CD14-positive monocyte (primary cell): Measurements from ENCODE around the gene SIRPB1. TPM values are rescaled to one million over a fixed set of nuclear protein-coding genes. Genes with fewer than 3 reads are reported as not detected.

Source experiments
- DNase-seq, 3 donors: peaks; one replicate each; pipeline ENCODE4 v3.0.0-alpha.2; 2011 to 2022
- H2AFZ ChIP-seq: 2 replicates; pipeline ENCODE4 v1.6.0; 2012; ENCODE audit warnings: mild to moderate bottlenecking, low read depth, low read length, inconsistent platforms; ENCODE audit not compliant: insufficient read depth, poor library complexity, severe bottlenecking
- H3K27ac ChIP-seq, 2 donors: 1 replicate in 1 of 2; 2 replicates in 1 of 2; pipeline ENCODE4 v1.5.1; 2012 to 2013; ENCODE audit warnings: low read length in 2 of 2, control low read depth in 1 of 2, inconsistent platforms in 1 of 2, low read depth in 1 of 2, mild to moderate bottlenecking in 1 of 2
- H3K27me3 ChIP-seq, 2 donors: one replicate each; pipeline versions ENCODE4 v1.6.0 to v1.6.1; 2011 to 2013; ENCODE audit warnings: low read length in 2 of 2; ENCODE audit not compliant: control insufficient read depth in 2 of 2, insufficient read depth in 2 of 2
- H3K36me3 ChIP-seq, 2 donors: replicated peaks in 1 of 2; 1 replicate in 1 of 2; 2 replicates in 1 of 2; pipeline versions ENCODE4 v1.5.1 to v1.6.1; 2012 to 2013; ENCODE audit warnings: low read length in 2 of 2, control low read depth in 1 of 2, inconsistent platforms in 1 of 2, mild to moderate bottlenecking in 1 of 2; ENCODE audit not compliant: insufficient read depth in 2 of 2, control insufficient read depth in 1 of 2
- H3K4me1 ChIP-seq, 2 donors: 1 replicate in 1 of 2; 2 replicates in 1 of 2; pipeline versions ENCODE4 v1.5.1 to v1.6.1; 2012 to 2013; ENCODE audit warnings: low read length in 2 of 2, control low read depth in 1 of 2, inconsistent platforms in 1 of 2, mild to moderate bottlenecking in 1 of 2, moderate library complexity in 1 of 2; ENCODE audit not compliant: insufficient read depth in 2 of 2, control insufficient read depth in 1 of 2
- H3K4me2 ChIP-seq: replicated peaks from 2 replicates; pipeline ENCODE3; 2012; ENCODE audit warnings: low read length, moderate library complexity, mild to moderate bottlenecking; ENCODE audit not compliant: poor library complexity, severe bottlenecking; ENCODE audit errors: extremely low read depth
- H3K4me3 ChIP-seq, 3 experiments: fragments of 200-600 bp in 1 of 3; sonication (generic) in 1 of 3; replicated peaks in 1 of 3; 1 replicate in 2 of 3; 2 replicates in 1 of 3; pipeline ENCODE4 v1.5.1; 2011 to 2013; ENCODE audit warnings: low read length in 3 of 3, mild to moderate bottlenecking in 3 of 3, control low read depth in 2 of 3, low read depth in 2 of 3, inconsistent platforms in 1 of 3, moderate library complexity in 1 of 3
- H3K79me2 ChIP-seq: 2 replicates; pipeline ENCODE4 v1.6.0; 2012; ENCODE audit warnings: mild to moderate bottlenecking, control low read depth, inconsistent platforms, low read length, moderate library complexity; ENCODE audit not compliant: insufficient read depth
- H3K9ac ChIP-seq: 2 replicates; pipeline ENCODE4 v1.6.0; 2017; ENCODE audit warnings: low read length, mild to moderate bottlenecking; ENCODE audit not compliant: insufficient read depth, poor library complexity, severe bottlenecking
- H3K9me3 ChIP-seq, 2 donors: replicated peaks in 1 of 2; 1 replicate in 1 of 2; 2 replicates in 1 of 2; pipeline versions ENCODE4 v1.5.1 to v1.6.1; 2012 to 2013; ENCODE audit warnings: low read length in 2 of 2, control low read depth in 1 of 2; ENCODE audit not compliant: control insufficient read depth in 1 of 2, insufficient read depth in 1 of 2
- H4K20me1 ChIP-seq: 2 replicates; pipeline ENCODE4 v1.6.0; 2012; ENCODE audit warnings: mild to moderate bottlenecking, low read length, control low read depth, moderate library complexity; ENCODE audit not compliant: insufficient read depth
- H3K27ac Mint-ChIP-seq, 7 donors: one replicate each; pipeline ENCODE4 v1.8.0; 2020; ENCODE audit warnings: mild to moderate bottlenecking in 7 of 7, mixed read lengths in 7 of 7, moderate library complexity in 6 of 7, inconsistent platforms in 2 of 7
- H3K27me3 Mint-ChIP-seq, 3 donors: one replicate each; pipeline ENCODE4 v1.8.0; 2021 to 2022; ENCODE audit warnings: low read depth in 3 of 3, mild to moderate bottlenecking in 3 of 3, mixed read lengths in 3 of 3, moderate library complexity in 3 of 3, inconsistent platforms in 1 of 3
- H3K36me3 Mint-ChIP-seq, 2 donors: one replicate each; pipeline ENCODE4 v1.8.0; 2020; ENCODE audit warnings: mixed read lengths in 2 of 2, inconsistent platforms in 1 of 2, mild to moderate bottlenecking in 1 of 2
- H3K4me1 Mint-ChIP-seq: one replicate; pipeline ENCODE4 v1.8.0; 2020; ENCODE audit warnings: mild to moderate bottlenecking, mixed read lengths
- H3K4me3 Mint-ChIP-seq, 2 donors: one replicate each; pipeline ENCODE4 v1.8.0; 2020; ENCODE audit warnings: mild to moderate bottlenecking in 2 of 2, mixed read lengths in 2 of 2, moderate library complexity in 1 of 2
- H3K9me3 Mint-ChIP-seq, 7 donors: one replicate each; pipeline ENCODE4 v1.8.0; 2020 to 2022; ENCODE audit warnings: mixed read lengths in 7 of 7, mild to moderate bottlenecking in 6 of 7, moderate library complexity in 6 of 7, inconsistent platforms in 2 of 7
- CTCF ChIP-seq: fragments of 200-600 bp; IDR thresholded peaks from one replicate; pipeline ENCODE4 v1.8.0; 2022; ENCODE audit warnings: antibody characterized with exemption, mild to moderate bottlenecking
- WGBS: methylation state at CpG from one replicate; pipeline ENCODE4 v1.1.5; 2013; ENCODE audit warnings: missing lambda C conversion rate; ENCODE audit not compliant: insufficient coverage; 5-methylcytosine and 5-hydroxymethylcytosine counted together
- intact Hi-C, 2 donors: fragments of 100-400 bp; cut with micrococcal nuclease; formaldehyde crosslinking; loops; one replicate each; pipeline versions ENCODE4 v1.15.0 to v1.15.1; 2023
- polyA plus RNA-seq, 3 donors: library from polyadenylated mRNA; depleted of rRNA in 1 of 3; unstranded in 2 of 3; stranded (reverse) in 1 of 3; fragments of 300-500 nt in 2 of 3; fragments of >200 nt in 1 of 3; fragmentation: Illumina TruSeq in 2 of 3; gene quantifications; 1 replicate in 2 of 3; 2 replicates in 1 of 3; pipeline ENCODE4 v1.2.3, GENCODE V29; 2012 to 2021

The SIRPB1 gene
- polyA plus RNA-seq, 3 donors: 132 to 437 (median 137) TPM

DNA sequence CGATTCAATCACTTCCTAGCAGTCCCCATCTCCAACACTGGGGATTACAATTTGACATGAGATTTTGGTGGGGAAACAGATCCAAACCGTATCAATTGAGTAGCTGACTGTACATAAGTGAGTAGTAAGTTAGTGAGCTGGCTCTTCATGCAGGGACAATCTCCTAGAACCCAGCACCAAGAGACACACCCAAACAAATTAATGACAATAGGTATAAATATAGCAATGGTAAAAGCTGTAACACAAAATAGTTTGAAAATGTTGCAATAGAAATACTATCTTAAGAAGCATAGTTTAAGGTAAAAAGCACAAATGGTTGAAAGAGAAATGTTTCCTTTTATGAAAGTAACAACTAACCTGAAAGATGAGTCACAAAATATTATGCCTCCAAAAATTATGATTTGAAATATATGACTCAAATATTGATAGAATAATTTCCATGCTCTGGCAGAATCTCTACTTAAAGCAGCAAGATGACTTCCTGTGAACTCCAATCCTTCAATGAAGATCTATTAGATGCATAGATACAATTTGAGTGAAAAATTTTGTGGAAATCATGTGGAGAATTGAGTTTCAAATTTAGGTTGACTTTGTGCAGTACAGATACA lies 5.4 kb upstream of the SIRPB1 start:
- Histone ChIP-seq H3K36me3 (no peaks in the 10 kb centered on the region), H3K27me3 (no peaks in the 10 kb centered on the region), H3K9ac (no peak overlapping the region), H3K27ac (no peak overlapping the region), H4K20me1 (no peaks in the 10 kb centered on the region), H3K9me3 (no peaks in the 10 kb centered on the region), H3K4me3 (no peak overlapping the region), H3K4me2 (no peak overlapping the region), H3K79me2 (peaks cover 6% of the 10 kb centered on the region), H2AFZ (no peak overlapping the region), H3K4me1 (peaks cover 79 to 86% of the 10 kb centered on the region in 2 donors)
- Mint-ChIP-seq H3K27ac (peak overlapping the region in 2 of 7 donors; percentile 50 to 71), H3K9me3 (peaks cover 0 to 2% (median 0%) of the 10 kb centered on the region in 7 donors), H3K4me3 (no peak overlapping the region), H3K4me1 (peaks cover 90% of the 10 kb centered on the region), H3K27me3 (peaks cover 2 to 4% (median 2%) of the 10 kb centered on the region in 3 donors), H3K36me3 (no peaks in the 10 kb centered on the region)
- no peak for TF ChIP-seq CTCF
- intact Hi-C loops: no loop called here
- DNase-seq: no peak
- WGBS: no CpG with 5 or more reads among the region's 2 CpGs

GRCh38 chr20:1623501-1624205 lies 3.8 kb upstream of the SIRPB1 start:
- peaks cover 77 to 87% of the 10 kb centered on the region in 2 donors for H3K4me1 ChIP-seq
- H3K36me3 Mint-ChIP-seq: peaks cover 0 to 1% of the 10 kb centered on the region in 2 donors
- no peak overlapping the region for H3K9ac ChIP-seq
- DNase-seq: peak; percentile 59 to 80 (median 80)
- H3K27me3 Mint-ChIP-seq: peaks cover 0 to 2% (median 0%) of the 10 kb centered on the region in 3 donors
- peaks cover 17% of the 10 kb centered on the region for H3K79me2 ChIP-seq
- WGBS: 81% methylated on average over 11 of the region's 14 CpGs
- peak overlapping the region; percentile 80 to 87 for H3K27ac ChIP-seq
- H2AFZ ChIP-seq: no peak overlapping the region
- peak overlapping the region; percentile 26 for H3K4me2 ChIP-seq
- peaks cover 91% of the 10 kb centered on the region for H3K4me1 Mint-ChIP-seq
- no peaks in the 10 kb centered on the region for H3K9me3 ChIP-seq
- intact Hi-C loops: loop anchor here in 1 of 2 donors (5.0 kb wide), 1 partner anchor 56 kb away; no protein-coding TSS in a partner anchor
- peak overlapping the region; percentile 82 to 95 (median 90) for H3K27ac Mint-ChIP-seq
- H3K36me3 ChIP-seq: no peaks in the 10 kb centered on the region
- H3K9me3 Mint-ChIP-seq: peaks cover 0 to 2% (median 0%) of the 10 kb centered on the region in 7 donors
- TF ChIP-seq CTCF: no peak
- no peaks in the 10 kb centered on the region for H3K27me3 ChIP-seq
- peak overlapping the region in 1 of 3 experiments; percentile 10 for H3K4me3 ChIP-seq
- H4K20me1 ChIP-seq: no peaks in the 10 kb centered on the region
- peak overlapping the region in 1 of 2 donors; percentile 53 for H3K4me3 Mint-ChIP-seq
